HFF-Myc (cell line): ENCODE measurements around the gene NFIX.
A peak's percentile ranks its signal among the peaks of the same experiment; 100 is the strongest.

ENCODE experiments used
- DNase-seq: peaks from one replicate; pipeline ENCODE4 v3.0.0-alpha.2; 2011; ENCODE audit warnings: low read depth; ENCODE audit errors: extremely low read depth
- H3K4me3 ChIP-seq: replicated peaks from 2 replicates; pipeline ENCODE4 v1.5.1; 2011; ENCODE audit warnings: low read depth, mild to moderate bottlenecking, control low read depth, low read length
- CTCF ChIP-seq: IDR thresholded peaks from 2 replicates; pipeline ENCODE4 v1.5.1; 2012; ENCODE audit warnings: mild to moderate bottlenecking, low read depth, low read length, control low read depth; ENCODE audit errors: missing control alignments

NFIX gene

DNA sequence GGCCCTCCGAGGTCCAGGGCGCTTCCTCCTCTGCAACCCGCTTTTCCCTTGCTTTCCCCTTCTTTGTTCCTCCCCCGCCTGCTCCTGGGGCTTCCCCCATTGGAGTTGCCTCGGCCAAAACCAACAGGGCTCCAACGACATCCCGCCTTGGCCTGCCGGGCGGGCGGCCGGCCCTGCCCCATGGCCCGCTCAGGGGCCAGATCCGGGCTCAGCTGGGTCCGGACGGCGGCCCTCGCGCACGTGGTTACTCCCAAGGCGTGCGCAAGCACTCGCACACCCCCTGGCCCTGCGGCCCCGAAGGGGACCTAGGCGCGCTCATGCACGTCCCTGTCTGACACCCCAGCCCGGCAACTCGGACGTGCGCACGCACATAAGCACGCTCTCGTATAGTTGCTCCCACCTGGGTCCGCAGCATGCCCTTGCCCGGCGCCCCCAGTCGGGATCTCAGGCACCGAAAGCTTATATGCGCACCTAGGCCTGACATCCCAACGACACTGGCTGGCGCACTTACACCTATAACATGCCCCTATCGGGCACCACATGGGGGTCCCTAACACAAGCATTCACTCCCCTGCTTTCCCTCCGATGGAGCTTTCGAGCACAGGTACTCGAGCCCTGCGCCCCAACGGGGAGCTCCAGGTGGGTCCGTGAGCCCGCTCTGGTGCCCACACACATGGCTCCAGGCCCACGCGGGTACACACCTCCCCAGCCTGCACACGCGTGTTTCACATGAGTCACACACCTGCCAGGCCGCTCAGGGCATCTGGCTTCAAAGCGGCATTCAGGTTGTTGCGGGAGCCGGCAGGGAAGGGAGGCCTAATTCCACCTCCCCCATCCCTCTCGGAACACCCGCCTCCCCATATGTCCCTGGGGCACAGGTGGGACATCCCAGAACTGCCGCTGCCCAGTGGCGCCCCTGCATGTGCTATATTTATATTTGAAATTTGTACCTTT lies 15.0 kb downstream of the NFIX start:
- no peak for DNase-seq
- no peak for TF ChIP-seq CTCF
- no peak overlapping the region for H3K4me3 ChIP-seq

DNA sequence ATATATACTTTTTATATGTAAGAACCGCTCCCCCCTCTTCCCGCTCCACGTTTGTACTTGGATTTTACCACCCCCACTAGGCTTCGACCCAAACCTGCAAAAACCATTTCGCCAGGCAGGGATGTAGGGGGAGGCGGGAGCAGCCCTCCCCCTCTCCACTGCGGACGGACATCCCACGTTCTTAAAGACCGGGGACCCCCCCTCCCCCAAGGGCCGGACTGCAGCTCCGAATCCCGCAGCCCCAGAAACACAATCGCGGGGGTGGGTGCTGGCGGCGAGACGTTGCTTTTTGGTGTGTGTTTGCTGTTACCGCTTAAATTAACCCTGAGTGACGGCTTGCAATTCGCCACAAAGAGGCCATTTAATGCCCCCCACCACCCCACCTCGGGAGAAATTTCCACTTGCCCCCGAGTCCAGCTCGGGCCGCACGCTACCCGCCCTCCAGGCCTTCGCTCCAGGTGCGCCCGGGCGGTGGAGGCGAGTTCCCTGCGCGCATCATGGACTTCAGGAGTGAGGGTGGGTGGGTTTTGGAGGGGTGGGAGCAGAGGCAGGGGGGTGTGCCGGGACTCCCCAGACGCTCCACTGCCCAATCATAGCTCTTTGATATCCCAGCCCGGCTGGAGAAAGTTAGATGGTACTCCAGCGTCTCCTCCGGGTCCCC lies 15.8 kb downstream of the NFIX start:
- TF ChIP-seq CTCF, result no peak
- H3K4me3 ChIP-seq, result no peak overlapping the region
- DNase-seq, result no peak

- H3K4me3 ChIP-seq, result no peak overlapping the region
- no peak for TF ChIP-seq CTCF
- DNase-seq, result no peak
Measured at GRCh38 chr19:13011653-13012389, 16.5 kb downstream of the NFIX start.

DNA sequence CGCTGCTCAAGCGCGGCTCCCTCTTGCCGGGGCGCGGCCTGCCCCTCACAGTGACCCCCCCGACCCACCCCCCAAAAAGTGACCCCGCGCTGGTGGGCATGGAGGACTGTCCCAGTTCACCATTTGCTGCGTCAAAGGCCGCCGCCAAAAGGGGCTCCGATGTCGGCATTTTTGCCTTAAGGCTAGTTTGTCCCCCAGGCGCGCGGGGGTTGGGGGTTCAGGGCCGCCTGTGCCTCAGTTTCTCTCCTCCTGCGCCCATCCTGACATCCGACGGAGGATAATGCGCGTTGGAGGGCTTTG lies 17.1 kb downstream of the NFIX start:
- no peak for DNase-seq
- peak overlapping the region; percentile 35; the same call in 1 of the 2 replicates for H3K4me3 ChIP-seq
- no peak for TF ChIP-seq CTCF

DNA sequence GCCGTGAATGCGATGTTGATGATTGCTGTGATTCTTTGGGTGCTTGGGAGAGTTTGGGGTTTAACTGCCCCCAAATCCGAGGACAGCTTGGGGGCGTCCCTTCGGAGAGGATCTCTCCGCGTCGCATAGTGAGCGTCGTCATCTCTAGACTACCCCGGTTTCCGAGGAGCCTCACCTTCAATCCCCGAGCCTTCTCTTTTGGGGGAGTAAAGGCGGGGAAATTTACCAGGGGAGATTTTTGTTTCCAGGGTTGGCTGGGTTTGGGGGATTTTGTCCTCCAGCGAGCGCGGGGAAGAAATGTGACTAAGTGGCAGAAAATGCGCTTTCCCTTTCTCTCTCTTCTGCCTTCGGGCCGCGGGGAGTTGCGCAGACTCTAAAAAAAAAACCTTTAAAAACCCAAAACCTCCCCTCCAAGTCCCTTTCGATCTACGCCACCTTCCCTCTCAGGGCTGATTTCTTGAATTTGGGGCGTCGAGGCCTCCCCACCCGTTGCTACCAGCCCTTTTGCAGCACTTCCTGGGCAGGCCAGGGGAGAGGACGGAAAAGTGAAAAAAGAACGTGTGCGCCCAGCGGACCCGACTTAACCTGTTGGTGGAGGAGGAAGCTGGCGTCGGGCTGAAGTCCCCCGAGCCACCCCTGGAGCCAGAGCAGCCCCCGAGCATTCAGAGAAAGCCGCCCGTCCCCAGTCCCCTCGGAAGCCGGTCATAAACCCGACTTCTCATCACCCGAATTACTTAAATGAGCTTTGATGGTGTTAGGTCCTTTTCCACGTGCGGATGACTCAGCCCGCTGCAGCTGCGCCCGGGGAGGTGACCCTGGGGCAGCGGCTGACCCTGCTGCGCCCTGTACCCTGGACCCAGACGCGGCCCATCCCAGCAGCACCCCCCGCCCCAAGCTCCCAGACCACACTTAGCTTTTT lies 17.7 kb downstream of the NFIX start:
- no peak for TF ChIP-seq CTCF
- DNase-seq, result no peak
- peak overlapping the region; percentile 35 for H3K4me3 ChIP-seq

- no peak overlapping the region for H3K4me3 ChIP-seq
- DNase-seq, result no peak
- TF ChIP-seq CTCF, result no peak
Measured at GRCh38 chr19:13013649-13014048, 18.4 kb downstream of the NFIX start.
